H1 (cell line): Measurements from ENCODE around the gene NFAM1. TPM values are rescaled to one million over a fixed set of nuclear protein-coding genes. Genes with fewer than 3 reads are reported as not detected.
A peak's percentile ranks its signal among the peaks of the same experiment; 100 is the strongest.

ENCODE experiments used
- BACH1 ChIP-seq: IDR thresholded peaks from 2 replicates; pipeline ENCODE4 v1.6.1; 2012; ENCODE audit warnings: low read length, improper control_type of control experiment
- CHD1 ChIP-seq: IDR thresholded peaks from 2 replicates; pipeline ENCODE4 v1.6.1; 2012; ENCODE audit warnings: low read depth, low read length, improper control_type of control experiment
- FOSL1 ChIP-seq: IDR thresholded peaks from 2 replicates; pipeline ENCODE4 v1.6.1; 2011; ENCODE audit warnings: mild to moderate bottlenecking, low read depth, low read length, moderate library complexity; ENCODE audit not compliant: insufficient read depth
- JUND ChIP-seq: IDR thresholded peaks from 2 replicates; pipeline ENCODE4 v1.6.1; 2011; ENCODE audit warnings: mild to moderate bottlenecking, improper control_type of control experiment, low read length
- NANOG ChIP-seq: IDR thresholded peaks from 2 replicates; pipeline ENCODE4 v1.6.1; 2011; ENCODE audit warnings: low read length, low read depth, mild to moderate bottlenecking, inconsistent platforms; ENCODE audit not compliant: insufficient read depth, poor library complexity, severe bottlenecking
- POLR2A ChIP-seq, 2 experiments: IDR thresholded peaks; 1 replicate in 1 of 2; 2 replicates in 1 of 2; pipeline ENCODE4 v1.6.1; 2011; ENCODE audit warnings: low read depth in 2 of 2, low read length in 2 of 2, mild to moderate bottlenecking in 2 of 2; ENCODE audit errors: control extremely low read depth in 1 of 2
- RNF2 ChIP-seq: fragments of 200-900, 300-1000 bp; sonication (generic); IDR thresholded peaks from 2 replicates; pipeline ENCODE4 v1.7.1; 2016; ENCODE audit warnings: borderline replicate concordance, low read depth, mild to moderate bottlenecking, antibody characterized with exemption, low read length; ENCODE audit not compliant: poor library complexity, severe bottlenecking; ENCODE audit errors: missing control alignments
- SAP30 ChIP-seq: fragments of 300-600 bp; sonication (generic); IDR thresholded peaks from 2 replicates; pipeline ENCODE4 v1.7.1; 2012; ENCODE audit warnings: low read length, moderate library complexity, mild to moderate bottlenecking, inconsistent platforms; ENCODE audit not compliant: insufficient read depth, insufficient replicate concordance
- SIN3A ChIP-seq, 2 experiments: IDR thresholded peaks in 1 of 2; conservative IDR thresholded peaks in 1 of 2; 2 replicates each; pipeline ENCODE4 v1.6.1; 2011 to 2012; ENCODE audit warnings: low read length in 2 of 2, improper control_type of control experiment in 1 of 2, low read depth in 1 of 2, mild to moderate bottlenecking in 1 of 2
- TBP ChIP-seq: IDR thresholded peaks from 2 replicates; pipeline ENCODE4 v1.6.1; 2011; ENCODE audit warnings: low read depth, low read length, improper control_type of control experiment
- polyA plus RNA-seq, 7 experiments: library from polyadenylated mRNA; depleted of rRNA in 3 of 7; stranded (reverse) in 5 of 7; unstranded in 2 of 7; fragments of >200 nt in 5 of 7; fragments of 200-250 nt in 2 of 7; gene quantifications; 1 replicate in 5 of 7; 2 replicates in 1 of 7; 4 replicates in 1 of 7; pipeline versions ENCODE4 v1.2.1 to v1.2.3, GENCODE V29; 2011 to 2013; ENCODE audit warnings: missing spikeins in 2 of 7, mixed read lengths in 2 of 7
- total RNA-seq: library from RNA; stranded (reverse); fragmentation: NEBNext Ultra II Directional; extraction: Animal tissue kit (Norgen Biotek cat#: 25700); gene quantifications from 2 replicates; pipeline ENCODE4 v1.2.1, GENCODE V29; 2021
- TF ChIP-seq, protein P1 (sequence below): IDR thresholded peaks from 2 replicates; pipeline ENCODE4 v1.6.1; 2012; ENCODE audit warnings: low read length, inconsistent platforms

NFAM1 gene
- total and polyA plus RNA-seq, 2 of the 8 experiments (the other 6 are each of a cell fraction or from before 2014, with no cell fraction given): 0.62 to 0.73 TPM

DNA sequence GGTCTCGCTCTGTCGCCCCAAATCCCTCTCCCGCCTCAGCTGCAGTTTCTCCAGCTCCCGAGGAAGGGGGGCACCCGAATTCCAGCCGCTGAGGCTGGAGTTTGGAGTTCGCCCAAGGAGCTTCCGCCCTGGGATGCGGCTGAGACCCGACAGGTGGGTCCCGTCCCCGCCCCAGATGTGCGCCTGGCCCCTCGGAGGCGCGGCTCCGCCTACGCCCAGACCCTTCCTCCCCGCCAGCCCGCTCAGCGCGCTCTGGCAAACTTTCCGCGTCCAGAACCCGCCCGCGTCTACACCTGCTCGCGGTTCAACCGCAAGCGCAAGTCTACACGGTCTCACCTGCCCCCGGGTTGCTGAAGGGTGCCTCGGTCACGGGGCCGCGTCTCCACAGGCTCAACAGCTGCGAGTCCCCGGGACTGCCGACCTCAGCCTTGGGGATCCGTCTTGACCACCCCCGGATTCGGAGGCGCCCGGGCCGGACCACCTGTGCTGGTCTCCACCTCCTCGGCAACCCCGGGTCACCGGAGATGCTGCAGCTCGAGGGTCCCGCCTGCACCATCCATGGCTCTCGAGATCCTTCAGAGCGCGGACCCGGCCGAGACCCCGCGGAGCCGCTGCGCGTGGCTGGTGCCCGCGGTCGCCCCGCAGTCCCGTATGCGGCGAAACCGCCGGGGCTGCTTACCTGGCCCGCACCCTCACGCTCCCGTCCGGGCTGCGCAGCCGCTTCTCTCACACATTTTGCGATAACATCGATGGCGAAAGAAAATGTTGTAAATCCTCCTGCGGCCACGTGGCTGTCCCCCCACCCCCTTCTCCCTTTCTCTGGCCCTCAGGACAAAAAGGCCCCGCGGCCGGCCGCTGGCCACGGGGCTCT is 63.6 kb downstream of the NFAM1 start (continued):
- 0 out of 4 replicates have a peak, but pooled peaks have one; percentile 45 to 81 for TF ChIP-seq SIN3A (conservative IDR thresholded peaks at IDR 0.05 in 1 of 2, IDR thresholded peaks at IDR 0.05 in 1 of 2; ENCODE audit: low read depth in 1 of 2, low read length in 2 of 2)
- TF ChIP-seq FOSL1: no peak
- TF ChIP-seq CHD1: no peak
- peak in 1 of 2 experiments; percentile 7; a peak in 1 of 3 replicates for TF ChIP-seq POLR2A (IDR thresholded peaks at IDR 0.05; ENCODE audit: control extremely low read depth in 1 of 2, low read depth in 2 of 2, low read length in 2 of 2)
- TF ChIP-seq TBP: no peak
- TF ChIP-seq RNF2: no peak
- TF ChIP-seq SAP30: no peak
- no peak for TF ChIP-seq JUND
- no peak for TF ChIP-seq BACH1
- TF ChIP-seq, protein P1, sequence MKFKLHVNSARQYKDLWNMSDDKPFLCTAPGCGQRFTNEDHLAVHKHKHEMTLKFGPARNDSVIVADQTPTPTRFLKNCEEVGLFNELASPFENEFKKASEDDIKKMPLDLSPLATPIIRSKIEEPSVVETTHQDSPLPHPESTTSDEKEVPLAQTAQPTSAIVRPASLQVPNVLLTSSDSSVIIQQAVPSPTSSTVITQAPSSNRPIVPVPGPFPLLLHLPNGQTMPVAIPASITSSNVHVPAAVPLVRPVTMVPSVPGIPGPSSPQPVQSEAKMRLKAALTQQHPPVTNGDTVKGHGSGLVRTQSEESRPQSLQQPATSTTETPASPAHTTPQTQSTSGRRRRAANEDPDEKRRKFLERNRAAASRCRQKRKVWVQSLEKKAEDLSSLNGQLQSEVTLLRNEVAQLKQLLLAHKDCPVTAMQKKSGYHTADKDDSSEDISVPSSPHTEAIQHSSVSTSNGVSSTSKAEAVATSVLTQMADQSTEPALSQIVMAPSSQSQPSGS: no peak
- TF ChIP-seq NANOG: no peak
- TF ChIP-seq, all 59 proteins: peak for 13
